HepG2 (cell line): Measurements from ENCODE around the gene ACAP3. TPM values are rescaled to one million over a fixed set of nuclear protein-coding genes. Genes with fewer than 3 reads are reported as not detected.

Experiments
- DNMT1 ChIP-seq: sonication (generic); formaldehyde crosslinking; IDR thresholded peaks from 2 replicates; pipeline ENCODE4 v1.5.1; 2020; ENCODE audit warnings: mild to moderate bottlenecking, missing genetic modification reagents
- EED ChIP-seq: sonication (generic); formaldehyde crosslinking; IDR thresholded peaks from 2 replicates; pipeline ENCODE4 v1.5.0; 2020; ENCODE audit warnings: mild to moderate bottlenecking, missing genetic modification reagents
- ETV6 ChIP-seq: sonication (generic); formaldehyde crosslinking; conservative IDR thresholded peaks from 2 replicates; pipeline ENCODE4 v1.4.0; 2020; ENCODE audit warnings: missing genetic modification reagents
- HDAC1 ChIP-seq: sonication (generic); formaldehyde crosslinking; IDR thresholded peaks from 2 replicates; pipeline ENCODE4 v1.5.1; 2020; ENCODE audit warnings: mild to moderate bottlenecking, missing genetic modification reagents
- HOXA7 ChIP-seq: sonication (generic); formaldehyde crosslinking; IDR thresholded peaks from 2 replicates; pipeline ENCODE4 v1.8.1; 2022; ENCODE audit warnings: mild to moderate bottlenecking, missing genetic modification reagents, moderate library complexity
- KDM3A ChIP-seq: IDR thresholded peaks from 2 replicates; pipeline ENCODE4 v1.6.1; 2018; ENCODE audit warnings: low read depth, missing compliant biosample characterization
- NR2F1 ChIP-seq, 2 experiments: fragments of 450-650 bp in 1 of 2; formaldehyde crosslinking in 1 of 2; IDR thresholded peaks; 2 replicates each; pipeline versions ENCODE4 v1.5.0 to v1.6.1; 2016 to 2020; ENCODE audit warnings: mild to moderate bottlenecking in 1 of 2, missing compliant biosample characterization in 1 of 2, missing genetic modification reagents in 1 of 2, moderate library complexity in 1 of 2
- PTBP1 ChIP-seq: fragments of 200-400 bp; formaldehyde crosslinking; IDR thresholded peaks from 2 replicates; pipeline ENCODE4 v1.6.1; 2018; ENCODE audit warnings: low read length, low read depth; ENCODE audit not compliant: poor library complexity, severe bottlenecking
- SIX4 ChIP-seq: sonication (generic); formaldehyde crosslinking; IDR thresholded peaks from 2 replicates; pipeline ENCODE4 v1.4.0; 2020; ENCODE audit warnings: missing genetic modification reagents
- U2AF1 ChIP-seq: fragments of 200-400 bp; formaldehyde crosslinking; optimal IDR thresholded peaks from 2 replicates; pipeline ENCODE3; 2017; ENCODE audit warnings: mild to moderate bottlenecking, low read depth, low read length
- ZNF24 ChIP-seq: fragments of 450-650 bp; IDR thresholded peaks from 2 replicates; pipeline ENCODE4 v1.6.1; 2017; ENCODE audit warnings: antibody characterized with exemption, mild to moderate bottlenecking
- ZNF430 ChIP-seq: sonication (generic); formaldehyde crosslinking; IDR thresholded peaks from 2 replicates; pipeline ENCODE4 v1.9.0; 2021; ENCODE audit warnings: mild to moderate bottlenecking, missing genetic modification reagents
- ZNF451 ChIP-seq: sonication (generic); formaldehyde crosslinking; IDR thresholded peaks from 2 replicates; pipeline ENCODE4 v1.5.0; 2020; ENCODE audit warnings: mild to moderate bottlenecking, missing genetic modification reagents
- ZNF501 ChIP-seq: sonication (generic); formaldehyde crosslinking; IDR thresholded peaks from 2 replicates; pipeline ENCODE4 v1.5.1; 2020; ENCODE audit warnings: mild to moderate bottlenecking, moderate library complexity, missing genetic modification reagents
- ZNF543 ChIP-seq: sonication (generic); formaldehyde crosslinking; IDR thresholded peaks from 2 replicates; pipeline ENCODE4 v1.4.0; 2020; ENCODE audit warnings: mild to moderate bottlenecking, missing genetic modification reagents
- ZNF558 ChIP-seq: sonication (generic); formaldehyde crosslinking; IDR thresholded peaks from 2 replicates; pipeline ENCODE4 v1.9.0; 2022; ENCODE audit warnings: mild to moderate bottlenecking, missing genetic modification reagents, borderline replicate concordance
- ZNF563 ChIP-seq: sonication (generic); formaldehyde crosslinking; IDR thresholded peaks from 2 replicates; pipeline ENCODE4 v1.8.0; 2022; ENCODE audit warnings: mild to moderate bottlenecking, moderate library complexity, missing genetic modification reagents
- ZNF670 ChIP-seq: sonication (generic); formaldehyde crosslinking; IDR thresholded peaks from 2 replicates; pipeline ENCODE4 v1.8.0; 2022; ENCODE audit warnings: mild to moderate bottlenecking, missing genetic modification reagents, borderline replicate concordance
- ZNF790 ChIP-seq: sonication (generic); formaldehyde crosslinking; IDR thresholded peaks from 2 replicates; pipeline ENCODE4 v1.8.0; 2022; ENCODE audit warnings: missing genetic modification reagents, mild to moderate bottlenecking, borderline replicate concordance
- ZSCAN20 ChIP-seq: sonication (generic); formaldehyde crosslinking; IDR thresholded peaks from 2 replicates; pipeline ENCODE4 v1.4.0; 2020; ENCODE audit warnings: missing genetic modification reagents, mild to moderate bottlenecking, borderline replicate concordance
- polyA plus RNA-seq, 8 experiments: library from polyadenylated mRNA; depleted of rRNA in 3 of 8; stranded (reverse) in 7 of 8; unstranded in 1 of 8; fragments of >200 nt; fragmentation: Illumina TruSeq in 4 of 8; extraction: Trizol in 4 of 8; gene quantifications; 2 replicates each; pipeline versions ENCODE4 v1.2.1 to v1.2.3, GENCODE V29; 2011 to 2016; ENCODE audit warnings: low read depth in 4 of 8, missing spikeins in 1 of 8, mixed read lengths in 1 of 8; ENCODE audit not compliant: insufficient read depth in 1 of 8
- total RNA-seq, 5 experiments: library from RNA; depleted of rRNA; stranded (reverse); fragments of >200 nt; fragmentation: Illumina TruSeq; extraction: Trizol; gene quantifications; 2 replicates each; pipeline ENCODE4 v1.2.3, GENCODE V29; 2016; ENCODE audit warnings: low read depth in 1 of 5
- TF ChIP-seq, protein P1 (sequence below): sonication (generic); formaldehyde crosslinking; IDR thresholded peaks from 2 replicates; pipeline ENCODE4 v1.5.1; 2020; ENCODE audit warnings: mild to moderate bottlenecking, missing genetic modification reagents, borderline replicate concordance
- TF ChIP-seq, protein P2 (sequence below): sonication (generic); formaldehyde crosslinking; IDR thresholded peaks from 2 replicates; pipeline ENCODE4 v1.9.0; 2021; ENCODE audit warnings: mild to moderate bottlenecking, missing genetic modification reagents

The ACAP3 gene
- total and polyA plus RNA-seq, 2 of the 13 experiments (the other 11 are each of a cell fraction or from before 2014, with no cell fraction given): 29.4 to 50.8 TPM

DNA sequence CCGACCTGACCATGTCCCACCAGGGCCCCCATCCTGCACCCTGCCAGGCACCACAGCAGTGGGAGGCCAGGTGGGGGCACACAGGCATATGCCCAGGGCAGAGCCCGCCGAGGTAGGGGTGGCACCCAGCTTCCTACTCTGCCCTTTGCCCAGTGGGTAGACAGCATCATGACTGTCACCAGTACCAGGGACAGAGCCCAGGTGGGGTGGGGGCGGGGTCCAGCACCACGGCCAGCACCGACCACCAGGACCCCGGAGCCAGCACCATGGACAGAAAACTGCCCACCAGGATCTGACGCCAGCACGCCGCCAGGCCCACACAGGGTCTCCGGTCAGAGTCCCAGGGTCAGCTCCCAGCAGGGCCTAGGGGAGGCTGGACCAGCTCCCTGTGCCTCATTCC lies 27.1 kb upstream of the ACAP3 start (continued):
- TF ChIP-seq EED (0 out of 2 replicates have a peak, but pooled peaks have one; percentile 26), ZNF24 (no peak), SIX4 (CRISPR knock-in tag) (no peak), ZSCAN20 (CRISPR knock-in tag) (peak; percentile 58; the same call in 1 of the 2 replicates), ZNF430 (CRISPR knock-in tag) (peak; percentile 77; the same call in 1 of the 2 replicates), U2AF1 (no peak), ZNF563 (CRISPR knock-in tag) (peak; percentile 74), ZNF543 (0 out of 2 replicates have a peak, but pooled peaks have one; percentile 39), KDM3A (CRISPR knock-in tag) (no peak), ETV6 (CRISPR knock-in tag) (peak; percentile 92), HOXA7 (CRISPR knock-in tag) (no peak), ZNF451 (0 out of 2 replicates have a peak, but pooled peaks have one; percentile 55), ZNF558 (CRISPR knock-in tag) (peak; percentile 47; the same call in 1 of the 2 replicates), ZNF790 (CRISPR knock-in tag) (0 out of 2 replicates have a peak, but pooled peaks have one; percentile 72), ZNF501 (CRISPR knock-in tag) (0 out of 2 replicates have a peak, but pooled peaks have one; percentile 21), PTBP1 (no peak), HDAC1 (peak; percentile 37; the same call in 1 of the 2 replicates), DNMT1 (CRISPR knock-in tag) (no peak), ZNF670 (0 out of 2 replicates have a peak, but pooled peaks have one; percentile 37), NR2F1 (CRISPR knock-in tag; IDR thresholded peaks at IDR 0.05) (no peak)
- TF ChIP-seq, protein P1, sequence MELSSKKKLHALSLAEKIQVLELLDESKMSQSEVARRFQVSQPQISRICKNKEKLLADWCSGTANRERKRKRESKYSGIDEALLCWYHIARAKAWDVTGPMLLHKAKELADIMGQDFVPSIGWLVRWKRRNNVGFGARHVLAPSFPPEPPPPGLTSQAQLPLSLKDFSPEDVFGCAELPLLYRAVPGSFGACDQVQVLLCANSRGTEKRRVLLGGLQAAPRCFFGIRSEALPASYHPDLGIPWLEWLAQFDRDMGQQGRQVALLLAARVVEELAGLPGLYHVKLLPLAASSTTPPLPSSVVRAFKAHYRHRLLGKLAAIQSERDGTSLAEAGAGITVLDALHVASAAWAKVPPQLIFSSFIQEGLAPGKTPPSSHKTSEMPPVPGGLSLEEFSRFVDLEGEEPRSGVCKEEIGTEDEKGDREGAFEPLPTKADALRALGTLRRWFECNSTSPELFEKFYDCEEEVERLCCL (CRISPR knock-in tag): peak; percentile 85; the same call in 1 of the 2 replicates
- TF ChIP-seq, protein P2, sequence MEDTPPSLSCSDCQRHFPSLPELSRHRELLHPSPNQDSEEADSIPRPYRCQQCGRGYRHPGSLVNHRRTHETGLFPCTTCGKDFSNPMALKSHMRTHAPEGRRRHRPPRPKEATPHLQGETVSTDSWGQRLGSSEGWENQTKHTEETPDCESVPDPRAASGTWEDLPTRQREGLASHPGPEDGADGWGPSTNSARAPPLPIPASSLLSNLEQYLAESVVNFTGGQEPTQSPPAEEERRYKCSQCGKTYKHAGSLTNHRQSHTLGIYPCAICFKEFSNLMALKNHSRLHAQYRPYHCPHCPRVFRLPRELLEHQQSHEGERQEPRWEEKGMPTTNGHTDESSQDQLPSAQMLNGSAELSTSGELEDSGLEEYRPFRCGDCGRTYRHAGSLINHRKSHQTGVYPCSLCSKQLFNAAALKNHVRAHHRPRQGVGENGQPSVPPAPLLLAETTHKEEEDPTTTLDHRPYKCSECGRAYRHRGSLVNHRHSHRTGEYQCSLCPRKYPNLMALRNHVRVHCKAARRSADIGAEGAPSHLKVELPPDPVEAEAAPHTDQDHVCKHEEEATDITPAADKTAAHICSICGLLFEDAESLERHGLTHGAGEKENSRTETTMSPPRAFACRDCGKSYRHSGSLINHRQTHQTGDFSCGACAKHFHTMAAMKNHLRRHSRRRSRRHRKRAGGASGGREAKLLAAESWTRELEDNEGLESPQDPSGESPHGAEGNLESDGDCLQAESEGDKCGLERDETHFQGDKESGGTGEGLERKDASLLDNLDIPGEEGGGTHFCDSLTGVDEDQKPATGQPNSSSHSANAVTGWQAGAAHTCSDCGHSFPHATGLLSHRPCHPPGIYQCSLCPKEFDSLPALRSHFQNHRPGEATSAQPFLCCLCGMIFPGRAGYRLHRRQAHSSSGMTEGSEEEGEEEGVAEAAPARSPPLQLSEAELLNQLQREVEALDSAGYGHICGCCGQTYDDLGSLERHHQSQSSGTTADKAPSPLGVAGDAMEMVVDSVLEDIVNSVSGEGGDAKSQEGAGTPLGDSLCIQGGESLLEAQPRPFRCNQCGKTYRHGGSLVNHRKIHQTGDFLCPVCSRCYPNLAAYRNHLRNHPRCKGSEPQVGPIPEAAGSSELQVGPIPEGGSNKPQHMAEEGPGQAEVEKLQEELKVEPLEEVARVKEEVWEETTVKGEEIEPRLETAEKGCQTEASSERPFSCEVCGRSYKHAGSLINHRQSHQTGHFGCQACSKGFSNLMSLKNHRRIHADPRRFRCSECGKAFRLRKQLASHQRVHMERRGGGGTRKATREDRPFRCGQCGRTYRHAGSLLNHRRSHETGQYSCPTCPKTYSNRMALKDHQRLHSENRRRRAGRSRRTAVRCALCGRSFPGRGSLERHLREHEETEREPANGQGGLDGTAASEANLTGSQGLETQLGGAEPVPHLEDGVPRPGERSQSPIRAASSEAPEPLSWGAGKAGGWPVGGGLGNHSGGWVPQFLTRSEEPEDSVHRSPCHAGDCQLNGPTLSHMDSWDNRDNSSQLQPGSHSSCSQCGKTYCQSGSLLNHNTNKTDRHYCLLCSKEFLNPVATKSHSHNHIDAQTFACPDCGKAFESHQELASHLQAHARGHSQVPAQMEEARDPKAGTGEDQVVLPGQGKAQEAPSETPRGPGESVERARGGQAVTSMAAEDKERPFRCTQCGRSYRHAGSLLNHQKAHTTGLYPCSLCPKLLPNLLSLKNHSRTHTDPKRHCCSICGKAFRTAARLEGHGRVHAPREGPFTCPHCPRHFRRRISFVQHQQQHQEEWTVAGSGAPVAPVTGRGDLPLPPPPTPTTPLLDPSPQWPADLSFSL (CRISPR knock-in tag): no peak
